Epithelial cell of esophagus (primary cell): ENCODE measurements around the gene CCSER1.

ENCODE experiments used
- DNase-seq: peaks from one replicate; pipeline ENCODE4 v3.0.0; 2010; ENCODE audit warnings: low read depth
- H3K4me3 ChIP-seq: 2 replicates; pipeline ENCODE4 v1.5.1; 2011; ENCODE audit warnings: mild to moderate bottlenecking, low read length, control low read depth
- TF ChIP-seq, protein P1 (sequence below): IDR thresholded peaks from 2 replicates; pipeline ENCODE4 v1.5.1; 2011; ENCODE audit warnings: low read depth, mild to moderate bottlenecking, low read length, control low read depth, inconsistent platforms; ENCODE audit not compliant: insufficient read depth; ENCODE audit errors: missing control alignments

Gene CCSER1

DNA sequence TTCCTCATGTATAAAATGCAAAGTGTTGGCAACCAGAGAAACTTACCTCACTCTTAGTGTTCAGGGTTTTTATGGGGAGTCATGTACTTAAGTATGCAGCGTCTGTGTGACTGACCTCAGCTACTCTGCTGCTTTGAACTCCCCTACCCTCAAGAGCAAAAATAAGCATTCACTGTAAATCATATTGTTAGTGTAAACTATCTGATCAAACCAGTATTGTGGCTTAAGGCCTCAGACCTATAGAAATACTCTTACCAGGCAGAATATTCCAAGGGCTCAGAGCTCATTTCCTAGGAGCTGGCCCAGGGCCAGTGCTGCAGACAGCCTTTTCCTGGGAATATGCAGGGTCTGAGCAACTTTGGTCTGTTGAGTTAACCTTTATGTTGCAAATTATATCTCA is 453.1 kb downstream of the CCSER1 start:
- TF ChIP-seq, protein P1, sequence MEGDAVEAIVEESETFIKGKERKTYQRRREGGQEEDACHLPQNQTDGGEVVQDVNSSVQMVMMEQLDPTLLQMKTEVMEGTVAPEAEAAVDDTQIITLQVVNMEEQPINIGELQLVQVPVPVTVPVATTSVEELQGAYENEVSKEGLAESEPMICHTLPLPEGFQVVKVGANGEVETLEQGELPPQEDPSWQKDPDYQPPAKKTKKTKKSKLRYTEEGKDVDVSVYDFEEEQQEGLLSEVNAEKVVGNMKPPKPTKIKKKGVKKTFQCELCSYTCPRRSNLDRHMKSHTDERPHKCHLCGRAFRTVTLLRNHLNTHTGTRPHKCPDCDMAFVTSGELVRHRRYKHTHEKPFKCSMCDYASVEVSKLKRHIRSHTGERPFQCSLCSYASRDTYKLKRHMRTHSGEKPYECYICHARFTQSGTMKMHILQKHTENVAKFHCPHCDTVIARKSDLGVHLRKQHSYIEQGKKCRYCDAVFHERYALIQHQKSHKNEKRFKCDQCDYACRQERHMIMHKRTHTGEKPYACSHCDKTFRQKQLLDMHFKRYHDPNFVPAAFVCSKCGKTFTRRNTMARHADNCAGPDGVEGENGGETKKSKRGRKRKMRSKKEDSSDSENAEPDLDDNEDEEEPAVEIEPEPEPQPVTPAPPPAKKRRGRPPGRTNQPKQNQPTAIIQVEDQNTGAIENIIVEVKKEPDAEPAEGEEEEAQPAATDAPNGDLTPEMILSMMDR: no peak
- DNase-seq: peak; percentile 24
- no peak overlapping the region for H3K4me3 ChIP-seq

DNA sequence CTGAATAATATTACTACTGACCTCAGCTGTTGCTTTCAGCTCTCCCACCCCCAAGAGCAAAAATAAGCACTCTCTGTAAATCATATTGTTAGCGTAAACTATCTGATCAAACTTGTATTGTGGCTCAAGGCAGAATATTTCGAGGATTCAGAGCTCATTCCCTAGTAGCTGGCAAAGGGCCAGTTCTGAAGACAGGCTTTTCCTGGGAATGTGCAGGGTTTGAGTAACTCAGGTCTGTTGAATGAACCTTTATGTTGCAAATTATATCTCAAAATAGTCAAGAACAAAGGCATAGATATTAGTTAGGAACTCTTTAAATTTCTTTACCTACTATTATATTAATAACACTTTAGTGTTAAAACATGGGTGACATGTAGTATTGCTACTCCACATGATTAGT is 454.9 kb downstream of the CCSER1 start:
- no peak overlapping the region for H3K4me3 ChIP-seq
- TF ChIP-seq, protein P1: no peak
- peak; percentile 21 for DNase-seq

- TF ChIP-seq, protein P1: no peak
- no peak for DNase-seq
- no peak overlapping the region for H3K4me3 ChIP-seq
Measured at GRCh38 chr4:90584051-90584450, 456.9 kb downstream of the CCSER1 start.

- no peak overlapping the region for H3K4me3 ChIP-seq
- no peak for DNase-seq
- TF ChIP-seq, protein P1: no peak
Measured at GRCh38 chr4:90585961-90586360, 458.8 kb downstream of the CCSER1 start.

DNA sequence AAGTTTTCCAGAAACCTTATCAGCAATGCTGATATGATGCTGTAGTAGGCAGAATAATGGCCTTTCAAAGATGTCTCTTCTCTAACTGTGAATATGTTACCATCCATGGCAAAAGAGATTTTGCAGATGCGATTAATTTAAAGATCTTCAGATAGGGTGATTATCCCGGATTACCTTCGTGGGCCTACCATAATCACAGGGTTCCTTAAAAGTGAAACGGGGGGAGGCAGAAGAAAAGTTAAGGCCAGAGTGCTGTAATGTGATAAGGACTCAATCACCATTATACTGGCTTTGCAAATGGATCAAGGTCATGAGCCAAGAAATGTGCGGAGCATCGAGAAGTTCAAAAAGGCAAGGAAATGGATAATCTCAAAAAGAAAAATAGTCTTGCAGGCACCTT is 459.6 kb downstream of the CCSER1 start:
- H3K4me3 ChIP-seq: no peak overlapping the region
- no peak for DNase-seq
- TF ChIP-seq, protein P1: no peak

DNA sequence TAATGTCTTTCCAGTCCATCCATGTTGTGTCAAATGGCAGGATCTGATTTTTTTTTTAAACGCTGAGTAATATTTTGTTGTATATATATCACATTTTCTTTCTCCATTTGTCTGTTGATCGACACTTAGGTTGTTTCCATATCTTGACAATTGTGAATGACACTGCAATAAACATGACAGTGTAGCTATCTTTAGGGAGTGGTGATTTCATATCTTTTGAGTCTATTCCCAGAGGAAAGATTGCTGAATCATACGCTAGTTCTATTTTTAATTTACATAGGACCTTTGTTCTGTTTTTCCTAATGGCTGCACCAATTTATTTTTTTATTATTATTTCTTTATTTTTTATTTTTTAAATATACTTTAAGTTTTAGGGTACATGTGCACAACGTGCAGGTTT is 470.7 kb downstream of the CCSER1 start:
- TF ChIP-seq, protein P1: no peak
- DNase-seq: no peak
- H3K4me3 ChIP-seq: no peak overlapping the region

- H3K4me3 ChIP-seq: no peak overlapping the region
- TF ChIP-seq, protein P1: no peak
- no peak for DNase-seq
Measured at GRCh38 chr4:90598741-90599140, 471.5 kb downstream of the CCSER1 start.
